Sigmoid colon (tissue), 3 donors: ENCODE results near the gene IQSEC3.
"Not testable (repeated sequence)": the region's sequence is repeated elsewhere in the genome, so short reads cannot be mapped to it uniquely, and the experiment has no call there.

Experiments used
- POLR2A ChIP-seq, 2 donors: fragments of 450-650 bp; IDR thresholded peaks; one replicate each; pipeline ENCODE4 v1.6.1; 2016; ENCODE audit warnings: antibody characterized with exemption in 2 of 2, mild to moderate bottlenecking in 2 of 2, moderate library complexity in 2 of 2
- TF ChIP-seq, protein P1 (sequence below), 4 experiments: fragments of 450-650 bp in 3 of 4; fragments of 200-600 bp in 1 of 4; IDR thresholded peaks; one replicate each; pipeline ENCODE4 v1.5.1; 2016 to 2019; ENCODE audit warnings: antibody characterized with exemption in 4 of 4, mild to moderate bottlenecking in 3 of 4, moderate library complexity in 2 of 4

GRCh38 chr12:76551-76950, 10.0 kb downstream of the IQSEC3 start:
- TF ChIP-seq, protein P1, sequence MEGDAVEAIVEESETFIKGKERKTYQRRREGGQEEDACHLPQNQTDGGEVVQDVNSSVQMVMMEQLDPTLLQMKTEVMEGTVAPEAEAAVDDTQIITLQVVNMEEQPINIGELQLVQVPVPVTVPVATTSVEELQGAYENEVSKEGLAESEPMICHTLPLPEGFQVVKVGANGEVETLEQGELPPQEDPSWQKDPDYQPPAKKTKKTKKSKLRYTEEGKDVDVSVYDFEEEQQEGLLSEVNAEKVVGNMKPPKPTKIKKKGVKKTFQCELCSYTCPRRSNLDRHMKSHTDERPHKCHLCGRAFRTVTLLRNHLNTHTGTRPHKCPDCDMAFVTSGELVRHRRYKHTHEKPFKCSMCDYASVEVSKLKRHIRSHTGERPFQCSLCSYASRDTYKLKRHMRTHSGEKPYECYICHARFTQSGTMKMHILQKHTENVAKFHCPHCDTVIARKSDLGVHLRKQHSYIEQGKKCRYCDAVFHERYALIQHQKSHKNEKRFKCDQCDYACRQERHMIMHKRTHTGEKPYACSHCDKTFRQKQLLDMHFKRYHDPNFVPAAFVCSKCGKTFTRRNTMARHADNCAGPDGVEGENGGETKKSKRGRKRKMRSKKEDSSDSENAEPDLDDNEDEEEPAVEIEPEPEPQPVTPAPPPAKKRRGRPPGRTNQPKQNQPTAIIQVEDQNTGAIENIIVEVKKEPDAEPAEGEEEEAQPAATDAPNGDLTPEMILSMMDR (IDR thresholded peaks at IDR 0.05): not testable (repeated sequence)
- not testable (repeated sequence) for TF ChIP-seq POLR2A (IDR thresholded peaks at IDR 0.05)
